NCI-H2227 treated with DMSO at 0.1 percent for 48 hours (cell line): ENCODE results near the gene FLT3LG.

Experiments used
- DNase-seq: peaks from one replicate; lab custom pipeline; 2025; lab: John Stamatoyannopoulos, UW

Gene FLT3LG

GRCh38 chr19:49488863-49489537 is 15.0 kb downstream of the FLT3LG start:
- DNase-seq, result no peak

DNA sequence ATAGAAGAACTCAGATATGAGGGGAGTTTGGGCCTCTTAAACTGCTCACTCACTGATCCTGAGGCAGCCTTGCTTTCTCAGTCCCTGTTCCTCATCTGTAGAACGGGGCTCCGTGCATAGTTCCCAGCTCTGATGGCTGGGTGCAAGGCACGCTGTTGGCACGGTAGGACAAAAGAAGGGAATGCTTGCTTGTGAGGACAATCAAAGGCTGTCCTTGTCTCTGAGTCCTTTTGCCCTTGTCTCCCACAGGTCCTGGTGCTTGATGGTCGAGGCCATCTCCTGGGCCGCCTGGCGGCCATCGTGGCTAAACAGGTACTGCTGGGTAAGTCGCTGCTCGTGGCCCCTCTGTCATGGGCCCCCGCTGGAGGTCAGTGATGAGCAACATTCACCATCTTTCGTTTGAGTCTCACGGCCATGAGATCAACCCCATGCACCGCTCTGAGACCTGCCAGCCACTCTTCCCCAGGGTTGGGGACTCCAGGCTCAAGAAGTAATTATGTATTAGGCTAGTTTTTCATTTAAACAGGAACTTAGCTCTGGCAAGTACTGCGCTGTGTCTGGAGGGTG is 15.7 kb downstream of the FLT3LG start:
- no peak for DNase-seq

- no peak for DNase-seq
Observed at GRCh38 chr19:49490287-49491029, 16.4 kb downstream of the FLT3LG start.

DNA sequence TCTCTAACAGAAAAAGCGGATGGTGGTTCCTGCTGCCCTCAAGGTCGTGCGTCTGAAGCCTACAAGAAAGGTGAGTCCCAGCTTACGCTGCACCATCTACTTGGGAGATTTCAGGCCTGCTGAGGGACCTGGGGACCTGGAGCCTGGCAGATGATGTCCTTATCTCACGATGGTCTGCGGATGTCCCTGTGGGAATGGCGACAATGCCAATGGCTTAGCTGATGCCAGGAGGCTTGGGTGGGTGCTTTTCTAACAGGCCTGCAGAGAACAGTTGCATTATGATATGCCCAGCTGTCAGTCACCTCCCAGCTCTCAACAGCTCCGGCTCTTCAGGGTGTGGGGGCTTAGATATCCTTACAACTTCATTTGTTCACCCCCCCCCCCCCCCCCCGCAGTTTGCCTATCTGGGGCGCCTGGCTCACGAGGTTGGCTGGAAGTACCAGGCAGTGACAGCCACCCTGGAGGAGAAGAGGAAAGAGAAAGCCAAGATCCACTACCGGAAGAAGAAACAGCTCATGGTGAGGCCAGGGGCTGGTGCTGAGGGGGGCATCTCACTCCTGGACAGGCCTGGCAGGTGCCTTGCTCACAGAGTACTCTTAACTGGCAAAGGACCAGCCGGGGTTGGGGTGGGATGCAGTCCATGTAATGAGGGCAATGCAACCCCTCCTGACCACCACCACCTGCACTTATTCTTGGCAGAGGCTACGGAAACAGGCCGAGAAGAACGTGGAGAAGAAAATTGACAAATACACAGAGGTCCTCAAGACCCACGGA is 17.2 kb downstream of the FLT3LG start:
- DNase-seq, result no peak

DNA sequence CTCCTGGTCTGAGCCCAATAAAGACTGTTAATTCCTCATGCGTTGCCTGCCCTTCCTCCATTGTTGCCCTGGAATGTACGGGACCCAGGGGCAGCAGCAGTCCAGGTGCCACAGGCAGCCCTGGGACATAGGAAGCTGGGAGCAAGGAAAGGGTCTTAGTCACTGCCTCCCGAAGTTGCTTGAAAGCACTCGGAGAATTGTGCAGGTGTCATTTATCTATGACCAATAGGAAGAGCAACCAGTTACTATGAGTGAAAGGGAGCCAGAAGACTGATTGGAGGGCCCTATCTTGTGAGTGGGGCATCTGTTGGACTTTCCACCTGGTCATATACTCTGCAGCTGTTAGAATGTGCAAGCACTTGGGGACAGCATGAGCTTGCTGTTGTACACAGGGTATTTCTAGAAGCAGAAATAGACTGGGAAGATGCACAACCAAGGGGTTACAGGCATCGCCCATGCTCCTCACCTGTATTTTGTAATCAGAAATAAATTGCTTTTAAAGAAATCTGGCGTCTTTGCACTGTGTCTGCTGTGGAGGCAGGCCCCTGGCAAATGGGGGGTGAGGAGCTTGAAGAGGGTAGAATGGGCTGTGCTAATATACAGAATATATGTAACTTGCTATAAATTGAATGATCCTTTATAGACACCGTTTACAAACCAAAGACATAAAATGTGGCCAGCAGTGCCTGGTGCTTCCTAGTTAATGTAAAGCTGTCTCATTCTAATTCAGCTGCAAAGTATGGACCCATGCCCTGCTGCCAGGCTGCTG is 18.0 kb downstream of the FLT3LG start:
- DNase-seq, result no peak

- DNase-seq, result no peak
Observed at GRCh38 chr19:49492573-49493405, 18.8 kb downstream of the FLT3LG start.

DNA sequence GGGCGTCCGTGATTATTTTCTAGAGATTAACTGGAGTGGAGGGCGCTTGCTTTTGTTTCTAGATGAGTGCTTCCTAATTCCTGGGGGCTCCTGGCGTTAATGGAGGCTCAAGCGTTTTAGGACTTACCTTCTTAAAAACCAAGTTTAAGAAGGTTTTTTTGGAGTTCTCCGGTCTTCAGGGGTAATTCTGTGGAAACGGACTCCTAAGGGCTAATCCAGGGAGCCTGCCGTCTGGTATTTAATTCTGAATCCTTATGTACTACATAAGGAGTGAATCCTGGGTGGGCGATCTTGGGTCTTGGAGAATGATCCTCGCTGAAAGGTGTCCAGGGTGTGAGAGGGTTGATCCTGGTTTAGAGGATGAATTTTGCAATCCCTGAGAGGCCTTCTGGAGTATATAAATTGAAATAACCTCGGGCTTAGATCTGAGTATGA is 22.6 kb downstream of the FLT3LG start:
- DNase-seq, result no peak

- DNase-seq, result peak; percentile 24
Observed at GRCh38 chr19:49497047-49497788, 23.2 kb downstream of the FLT3LG start.

- no peak for DNase-seq
Observed at GRCh38 chr19:49497789-49498103, 23.7 kb downstream of the FLT3LG start.

- no peak for DNase-seq
Observed at GRCh38 chr19:49498475-49498874, 24.5 kb downstream of the FLT3LG start.

GRCh38 chr19:49499030-49499670 is 25.1 kb downstream of the FLT3LG start:
- no peak for DNase-seq

DNA sequence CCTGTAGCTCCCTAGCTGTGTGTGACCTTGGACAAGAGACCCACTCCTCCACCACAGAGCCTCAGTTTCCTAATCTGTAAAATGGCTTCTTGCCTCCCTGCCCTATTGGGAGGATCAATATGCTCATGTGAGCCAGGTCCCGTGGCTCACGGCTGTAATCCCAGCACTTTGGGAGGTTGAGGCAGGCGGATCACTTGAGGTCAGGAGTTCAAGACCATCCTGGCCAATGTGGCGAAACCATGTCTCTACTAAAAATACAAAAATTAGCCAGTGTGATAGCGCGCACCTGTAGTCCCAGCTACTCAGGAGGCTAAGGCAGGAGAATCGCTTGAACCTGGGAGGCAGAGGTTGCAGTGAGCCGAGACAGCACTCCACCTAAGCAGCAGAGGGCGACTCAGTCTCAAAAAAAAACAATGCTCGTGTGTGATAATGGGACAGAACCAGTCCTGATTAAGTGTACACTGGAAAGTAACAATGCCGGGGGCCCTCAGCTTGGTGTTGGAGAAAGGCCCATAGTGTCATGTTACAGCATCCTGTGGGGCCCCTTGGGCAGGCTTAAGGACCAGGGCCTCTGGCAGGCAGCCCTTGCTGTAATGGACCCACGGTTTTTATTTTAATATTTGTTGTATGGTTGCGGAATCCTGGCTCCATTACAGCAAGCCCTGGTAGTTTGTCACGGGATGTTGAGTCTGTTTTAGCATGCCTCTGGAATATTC is 29.0 kb downstream of the FLT3LG start:
- DNase-seq, result peak; percentile 12

DNA sequence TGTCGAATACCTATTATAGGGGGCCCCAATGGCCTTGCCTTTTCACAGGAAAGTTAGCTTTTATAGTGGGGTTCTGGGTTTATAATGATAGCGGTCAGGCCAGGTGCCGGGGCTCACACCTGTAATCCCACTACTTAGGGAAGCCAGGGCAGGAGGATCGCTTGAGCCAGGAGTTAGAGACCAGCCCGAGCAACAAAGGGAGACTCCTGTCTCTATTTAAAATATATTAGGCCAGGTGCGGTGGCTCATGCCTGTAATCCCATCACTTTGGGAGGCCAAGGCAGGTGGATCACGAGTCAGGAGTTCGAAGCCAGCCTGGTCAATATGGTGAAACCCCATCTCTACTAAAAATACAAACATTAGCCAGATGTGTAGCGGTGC is 29.6 kb downstream of the FLT3LG start:
- no peak for DNase-seq

- DNase-seq, result no peak
Observed at GRCh38 chr19:49506575-49507105, 32.6 kb downstream of the FLT3LG start.

DNA sequence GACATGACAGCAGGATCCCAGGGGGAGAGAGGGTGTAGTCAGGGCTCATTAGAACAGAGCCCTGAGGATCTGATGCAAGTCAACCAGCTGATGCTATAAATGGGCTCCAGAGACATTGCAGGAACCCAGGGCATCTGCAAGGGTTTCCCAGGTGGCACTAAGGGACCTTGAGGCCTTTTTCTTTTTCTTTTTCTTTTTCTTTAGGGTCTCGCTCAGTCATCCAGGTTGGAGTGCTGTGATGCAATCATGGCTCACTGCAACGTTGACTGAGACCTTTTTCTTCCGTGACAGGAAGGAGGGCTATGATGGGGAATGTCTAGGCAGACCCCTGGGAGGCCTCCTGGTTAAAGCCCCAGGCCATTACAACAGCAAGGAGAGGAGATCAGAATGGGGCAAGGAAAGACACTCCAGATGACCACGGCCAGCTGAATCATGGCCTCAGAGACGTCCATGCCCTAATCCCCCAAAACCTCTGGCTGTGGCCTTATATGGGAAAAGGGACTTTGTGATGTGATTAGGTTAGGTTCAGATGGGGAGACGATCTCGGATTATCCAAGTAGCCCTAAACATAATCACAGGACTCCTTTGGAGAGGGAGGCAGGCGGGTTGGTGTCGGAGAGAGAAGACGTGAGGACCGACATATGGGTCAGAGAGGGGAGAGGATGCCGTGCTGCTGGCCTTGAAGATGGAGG is 33.9 kb downstream of the FLT3LG start:
- no peak for DNase-seq

- no peak for DNase-seq
Observed at GRCh38 chr19:49512970-49513745, 39.1 kb downstream of the FLT3LG start.

DNA sequence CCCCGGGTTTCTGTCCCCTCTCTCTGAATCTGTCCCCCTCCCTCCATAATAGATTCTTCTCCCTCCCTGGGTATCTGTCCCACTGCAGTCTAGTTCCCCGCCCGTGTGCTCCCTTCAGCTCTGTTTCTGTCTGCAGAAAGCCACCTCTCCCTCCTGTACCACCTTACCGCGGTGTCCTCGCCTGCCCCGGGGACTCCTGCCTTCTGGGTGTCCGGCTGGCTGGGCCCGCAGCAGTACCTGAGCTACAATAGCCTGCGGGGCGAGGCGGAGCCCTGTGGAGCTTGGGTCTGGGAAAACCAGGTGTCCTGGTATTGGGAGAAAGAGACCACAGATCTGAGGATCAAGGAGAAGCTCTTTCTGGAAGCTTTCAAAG is 39.7 kb downstream of the FLT3LG start:
- DNase-seq, result no peak

DNA sequence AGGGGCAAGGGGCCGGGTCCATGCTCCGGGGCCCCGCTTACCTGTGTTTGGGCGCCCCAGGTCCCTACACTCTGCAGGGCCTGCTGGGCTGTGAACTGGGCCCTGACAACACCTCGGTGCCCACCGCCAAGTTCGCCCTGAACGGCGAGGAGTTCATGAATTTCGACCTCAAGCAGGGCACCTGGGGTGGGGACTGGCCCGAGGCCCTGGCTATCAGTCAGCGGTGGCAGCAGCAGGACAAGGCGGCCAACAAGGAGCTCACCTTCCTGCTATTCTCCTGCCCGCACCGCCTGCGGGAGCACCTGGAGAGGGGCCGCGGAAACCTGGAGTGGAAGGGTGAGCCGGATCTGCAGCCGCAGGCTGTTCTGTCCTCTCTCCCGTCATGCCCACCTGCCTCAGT is 40.1 kb downstream of the FLT3LG start:
- no peak for DNase-seq
